ENCODE measurements around the gene CAMKMT.

GRCh38 chr2:44769349-44770011 lies 407.7 kb downstream of the CAMKMT start:
- TF ChIP-seq CTCF (IDR thresholded peaks at IDR 0.05 in 8 of 11, conservative IDR thresholded peaks at IDR 0.05 in 3 of 11) (no peak), POLR2A (IDR thresholded peaks at IDR 0.05) (no peak)

All from spleen (tissue), 7 donors.